ENCODE measurements around the gene GALNT10.

GALNT10 gene

DNA sequence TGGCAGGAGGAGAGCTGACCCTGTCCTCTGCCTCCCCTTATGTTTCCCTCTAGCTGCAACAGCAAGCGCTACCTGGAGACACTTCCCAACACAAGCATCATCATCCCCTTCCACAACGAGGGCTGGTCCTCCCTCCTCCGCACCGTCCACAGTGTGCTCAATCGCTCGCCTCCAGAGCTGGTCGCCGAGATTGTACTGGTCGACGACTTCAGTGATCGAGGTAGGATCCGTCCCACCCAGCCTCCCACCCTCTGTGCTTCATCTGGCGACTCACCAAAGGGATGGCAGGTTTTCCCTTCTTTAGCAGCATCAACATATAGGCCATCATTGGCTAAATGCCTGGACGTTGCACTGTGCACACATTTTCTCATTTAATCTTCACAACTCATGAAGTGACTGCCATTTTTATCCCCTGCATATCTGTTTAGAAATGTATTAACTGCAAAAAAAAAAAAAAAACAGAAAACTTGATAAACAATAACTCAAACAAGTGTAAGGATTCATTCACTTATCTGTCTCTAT, 139.0 kb downstream of the GALNT10 start:
- no peak for FAIRE-seq

DNA sequence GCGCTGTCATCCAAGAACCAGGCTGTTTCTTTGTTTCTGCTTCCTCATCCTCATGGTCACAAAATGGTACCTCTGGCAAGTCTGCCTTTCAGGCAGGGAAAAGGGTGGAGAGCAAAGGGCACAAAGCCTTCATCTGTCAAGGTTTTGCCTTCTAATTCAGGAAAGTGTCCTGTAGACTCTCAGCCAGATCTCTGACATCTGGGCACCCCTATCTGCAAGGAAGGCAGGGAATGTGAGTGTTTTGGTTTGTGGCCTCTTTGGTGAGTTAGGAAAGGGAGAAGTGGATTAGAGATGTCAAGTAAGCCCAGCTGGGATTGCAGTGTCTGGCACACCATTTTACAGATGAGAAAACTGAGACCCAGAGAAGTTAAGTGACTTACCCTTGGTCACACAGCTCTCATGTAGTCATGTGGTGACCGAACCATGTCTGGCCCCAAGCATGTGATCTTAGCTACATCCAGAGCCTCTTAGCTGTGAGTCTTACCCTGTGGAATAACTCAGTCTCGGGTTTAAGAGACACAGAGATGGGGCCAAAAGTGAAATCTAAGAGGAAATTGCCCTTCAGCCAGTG, 139.6 kb downstream of the GALNT10 start:
- FAIRE-seq: no peak

DNA sequence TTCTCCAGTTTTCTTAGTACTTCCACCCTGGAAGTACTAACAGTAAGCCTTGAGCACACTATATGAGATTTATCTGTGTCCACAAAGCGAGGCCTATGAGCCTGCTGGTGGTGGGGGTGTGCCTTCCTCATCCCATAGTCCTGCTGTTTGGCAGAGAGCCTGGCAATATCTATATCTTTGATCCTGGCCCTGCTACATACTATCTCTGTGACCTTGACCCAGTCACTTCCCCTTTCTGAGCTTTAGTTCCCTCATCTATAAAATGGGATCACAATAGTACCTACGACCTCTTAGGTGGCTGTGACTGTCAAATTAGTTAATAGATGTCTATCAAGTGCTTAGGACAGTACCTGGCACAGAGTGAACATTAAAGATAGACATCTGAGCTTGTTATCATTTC, 140.7 kb downstream of the GALNT10 start:
- FAIRE-seq: no peak

DNA sequence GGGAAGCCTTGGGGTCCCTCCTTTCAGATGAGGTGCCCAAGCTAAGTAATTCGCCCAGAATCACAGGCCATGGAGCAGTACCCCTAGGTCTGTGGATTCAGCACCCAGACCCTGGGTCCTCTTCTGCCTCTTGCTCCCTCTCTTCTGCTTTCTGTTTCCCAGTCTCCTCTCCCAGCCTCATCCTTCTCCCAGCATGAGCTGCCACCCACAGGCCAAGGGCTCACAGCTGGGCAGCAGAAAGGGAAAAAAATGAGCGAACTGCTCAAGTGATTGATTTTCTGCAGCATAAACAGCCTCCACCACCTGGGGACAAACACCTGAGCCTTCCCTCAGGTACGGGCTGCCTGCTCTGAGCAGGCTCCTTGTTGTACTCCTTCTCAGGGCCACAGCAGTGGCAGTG, 141.4 kb downstream of the GALNT10 start:
- no peak for FAIRE-seq

DNA sequence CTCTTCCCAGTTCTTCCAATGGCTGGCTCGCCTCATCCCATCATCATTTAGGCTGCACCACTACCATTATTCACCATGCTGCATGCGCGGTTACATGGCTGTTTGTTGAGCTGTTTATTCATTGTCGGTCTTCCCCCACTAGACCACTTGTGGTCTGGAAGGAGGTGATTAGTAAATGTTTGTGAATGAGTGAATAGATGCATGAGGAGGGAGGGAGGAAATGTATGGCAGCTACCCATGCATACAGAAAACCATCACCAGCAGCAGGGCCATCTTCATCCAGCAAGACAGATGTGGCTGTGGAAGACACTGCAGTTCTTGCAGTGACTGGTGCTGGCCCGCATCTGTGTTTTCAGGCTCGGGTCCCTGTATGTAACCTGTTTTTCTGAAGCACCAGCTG, 141.9 kb downstream of the GALNT10 start:
- no peak for FAIRE-seq

DNA sequence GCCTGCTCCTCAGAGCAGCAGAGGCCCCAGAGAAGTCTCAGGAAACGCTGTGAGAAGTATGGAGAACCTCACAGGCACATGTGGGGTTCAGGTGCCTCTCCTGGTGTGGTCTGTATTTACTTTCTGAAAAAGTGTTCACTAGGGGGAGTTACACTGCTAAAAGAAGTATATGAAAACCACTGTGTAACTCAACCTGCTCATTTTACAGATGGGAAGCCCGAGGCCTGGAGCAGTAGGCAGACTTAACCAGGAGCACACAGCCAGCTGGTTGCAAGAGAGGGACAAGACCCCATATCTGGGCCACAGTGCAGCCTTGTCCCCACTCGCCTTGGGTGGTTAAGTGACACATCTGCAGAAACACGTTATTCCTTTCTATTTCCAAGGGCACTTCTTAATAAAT, 142.5 kb downstream of the GALNT10 start:
- FAIRE-seq: no peak

DNA sequence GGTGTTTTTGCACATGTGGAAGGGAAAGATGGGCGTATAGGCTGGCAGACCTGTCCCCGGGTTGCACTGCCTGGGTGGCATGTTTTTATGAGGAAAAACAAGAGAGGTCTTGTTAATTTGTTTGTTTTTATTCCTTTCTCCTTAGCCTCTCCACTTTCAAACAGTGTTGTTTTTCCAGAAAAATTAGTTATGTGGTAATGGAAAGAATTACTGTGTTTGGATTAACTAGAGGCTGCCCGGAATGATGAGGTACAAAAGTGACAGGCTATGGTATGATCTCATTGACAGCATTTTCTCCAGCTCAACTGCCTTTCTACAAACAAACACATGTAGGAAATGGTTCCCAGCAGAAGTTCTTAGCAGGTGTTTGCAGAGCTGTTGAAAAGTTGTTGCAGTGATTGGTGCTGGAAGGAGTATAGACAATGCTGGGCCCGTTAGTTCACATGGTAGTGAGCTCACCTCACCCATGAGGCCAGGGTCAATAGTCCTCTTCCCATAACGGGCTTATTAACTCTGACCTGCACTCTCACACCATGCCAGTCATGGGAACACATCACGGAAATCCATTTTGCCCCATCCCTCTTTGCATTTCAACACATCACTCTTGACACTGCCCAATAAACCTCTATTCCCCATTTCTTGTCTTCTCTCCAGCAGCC, 144.0 kb downstream of the GALNT10 start:
- FAIRE-seq: no peak

DNA sequence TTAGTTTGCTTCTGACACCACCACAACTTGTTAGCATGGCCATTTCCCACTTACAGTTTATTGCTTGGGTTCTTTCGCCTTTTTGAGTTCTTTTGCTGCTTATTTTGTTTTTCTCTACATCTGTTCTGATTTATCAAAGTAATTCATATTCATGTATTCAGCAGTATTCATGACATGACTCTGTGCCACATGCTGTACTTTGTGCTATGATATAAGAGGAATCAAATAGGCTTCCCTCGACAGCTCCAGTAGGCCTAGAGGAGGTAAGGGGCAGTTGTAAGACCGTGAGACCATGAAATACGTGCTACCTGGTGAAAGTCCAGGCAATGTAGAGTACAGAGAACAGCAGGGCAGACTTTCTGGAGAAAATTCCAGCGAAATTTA, 144.5 kb downstream of the GALNT10 start:
- FAIRE-seq: no peak

DNA sequence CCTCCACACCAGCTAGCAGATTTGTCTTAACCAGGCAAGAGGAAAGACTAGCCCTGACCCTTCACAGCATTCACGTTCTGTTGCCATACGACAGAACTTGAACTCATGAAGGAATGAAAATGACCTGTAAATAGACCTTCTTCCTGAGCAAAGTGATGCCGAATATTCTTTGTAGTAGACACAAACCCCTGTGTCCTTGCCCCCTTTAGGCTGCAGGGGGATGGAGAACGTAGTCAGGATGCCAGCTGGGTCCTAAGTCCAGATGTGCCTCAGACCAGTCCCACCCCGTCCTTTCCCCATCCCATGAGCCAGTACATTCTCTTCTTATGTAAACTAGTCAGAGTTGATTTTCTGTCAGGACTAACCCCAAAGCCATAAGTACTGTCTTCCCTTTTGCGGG, 151.1 kb downstream of the GALNT10 start:
- FAIRE-seq: no peak

DNA sequence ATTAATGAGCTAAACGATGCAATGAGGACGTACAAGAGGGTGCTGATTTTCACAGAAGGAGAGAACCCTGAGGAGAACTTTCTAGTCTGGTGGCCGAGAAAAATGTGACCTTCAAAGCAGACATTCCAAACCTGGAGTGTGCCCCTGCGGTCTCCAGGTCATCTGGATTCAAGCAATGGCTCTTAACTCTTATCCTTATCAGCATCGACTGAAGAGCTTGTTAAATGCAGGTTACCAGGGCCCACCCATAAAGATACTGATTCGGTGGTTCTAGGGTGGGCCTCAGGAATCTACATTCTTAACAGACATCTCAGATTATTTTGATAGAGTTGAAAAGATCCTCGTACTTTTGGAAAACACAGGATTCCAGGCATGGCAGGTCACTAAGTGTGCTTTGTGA, 151.7 kb downstream of the GALNT10 start:
- FAIRE-seq: no peak

DNA sequence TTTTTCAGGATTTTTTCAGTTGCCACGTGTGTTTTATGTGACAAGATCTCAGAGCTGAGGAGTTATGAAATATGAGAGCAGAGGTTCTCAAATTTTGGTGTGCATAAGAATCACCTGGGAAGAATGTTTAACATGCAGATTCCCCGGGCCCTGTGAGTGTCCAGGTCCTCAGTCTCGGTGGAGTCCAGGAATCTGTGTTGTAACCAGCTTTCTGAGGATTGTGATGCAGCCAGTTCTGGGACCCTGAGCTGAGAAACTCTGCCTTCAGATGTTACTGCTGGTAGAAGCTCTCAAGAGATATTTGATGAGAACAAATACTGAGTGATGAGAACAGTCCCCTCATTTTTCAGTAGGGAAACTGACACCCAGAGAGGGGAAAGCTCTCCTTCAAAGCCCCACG, 152.4 kb downstream of the GALNT10 start:
- FAIRE-seq: no peak

DNA sequence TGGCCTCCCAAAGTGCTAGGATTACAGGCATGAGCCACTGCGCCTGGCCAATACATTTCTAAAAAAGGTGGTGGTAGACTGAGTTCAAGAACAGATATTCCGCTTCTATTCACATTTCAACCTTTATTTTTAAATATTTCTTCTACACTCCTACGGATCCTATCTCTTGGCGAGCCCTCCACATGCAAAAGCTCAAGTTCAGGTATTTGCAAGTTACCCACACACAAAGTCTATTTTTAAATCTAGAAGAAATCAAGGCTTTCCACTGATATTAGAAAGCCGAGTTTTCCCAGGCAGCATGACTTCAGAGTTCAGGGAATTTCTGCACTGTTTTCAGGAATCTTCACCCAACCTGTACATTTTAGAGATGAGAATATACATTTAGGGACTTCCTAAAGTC, 153.9 kb downstream of the GALNT10 start:
- no peak for FAIRE-seq

DNA sequence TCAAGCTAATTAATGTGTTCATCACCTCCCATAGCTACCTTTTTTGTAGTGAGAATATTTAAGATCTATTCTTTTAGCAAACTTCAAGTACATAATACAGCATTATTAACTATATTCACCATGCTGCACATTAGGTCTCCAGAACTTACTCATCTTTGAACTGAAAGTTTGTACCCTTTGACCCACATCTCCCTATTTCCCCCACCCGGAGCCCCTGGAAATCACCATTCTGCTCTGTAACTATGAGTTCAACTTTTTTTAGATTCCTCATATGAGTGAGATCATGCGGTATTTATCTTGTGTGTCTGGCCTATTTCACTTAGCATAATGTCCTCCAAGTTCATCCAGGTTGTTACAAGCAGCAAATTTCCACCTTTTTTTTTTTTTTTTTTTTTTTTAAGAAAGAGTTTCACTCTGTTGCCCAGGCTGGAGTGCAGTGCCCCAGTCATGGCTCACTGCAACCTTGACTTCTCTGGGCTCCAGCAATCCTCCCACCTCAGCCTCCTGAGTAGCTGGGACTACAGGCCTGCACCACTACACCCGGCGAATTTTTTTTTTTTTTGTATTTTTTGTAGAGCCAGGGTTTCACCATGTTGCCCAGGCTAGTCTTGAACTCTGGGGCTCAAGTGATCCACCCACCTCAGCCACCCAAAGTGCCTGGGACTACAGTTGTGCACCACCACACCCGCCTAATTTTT, 154.9 kb downstream of the GALNT10 start:
- no peak for FAIRE-seq

DNA sequence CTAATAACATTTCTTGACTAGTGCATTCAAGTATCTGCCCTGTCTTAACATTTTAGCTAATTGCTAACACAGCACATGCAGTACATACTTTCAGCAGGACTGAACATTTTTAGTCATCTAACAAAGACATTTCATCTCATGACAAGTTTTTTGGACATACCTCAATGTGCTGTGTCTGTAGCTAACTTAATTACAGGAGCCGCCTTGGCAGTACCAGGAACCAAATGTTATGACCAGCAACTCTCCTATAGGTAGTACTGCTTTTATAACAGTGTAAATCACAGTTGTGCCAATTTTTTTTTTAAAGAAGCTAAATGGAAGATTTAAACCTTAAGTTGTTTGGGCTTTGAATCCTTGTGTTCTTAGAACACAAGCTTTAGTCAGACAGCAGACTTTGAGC, 155.9 kb downstream of the GALNT10 start:
- no peak for FAIRE-seq

DNA sequence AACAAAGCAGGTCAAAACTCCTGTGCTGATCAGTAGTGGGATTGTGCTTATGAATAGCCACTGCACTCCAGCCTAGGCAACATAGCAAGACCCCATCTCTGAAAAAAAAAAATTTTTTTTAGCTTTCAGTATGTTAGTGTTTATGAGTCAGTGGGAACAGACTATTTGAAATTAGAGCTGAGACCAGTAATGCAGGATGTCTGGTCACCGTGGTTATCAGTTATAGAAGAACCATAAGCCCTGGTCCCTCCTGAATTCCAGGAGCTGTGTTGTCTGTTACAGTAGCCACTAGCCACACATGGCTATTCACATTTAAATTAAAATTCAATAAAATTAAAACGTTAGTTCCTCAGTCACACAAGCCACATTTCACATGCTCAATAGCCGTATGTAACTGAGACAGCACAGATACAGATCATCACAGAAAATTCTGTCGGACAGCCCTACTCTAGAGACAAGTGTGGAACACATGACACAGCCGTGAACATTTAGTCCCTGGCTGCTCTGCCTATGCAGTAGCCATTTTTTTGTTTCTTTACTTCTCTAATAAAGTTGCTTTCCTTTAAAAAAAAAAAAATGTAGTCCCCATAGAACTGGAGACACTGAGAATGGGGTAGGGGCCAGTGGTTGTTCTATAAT, 159.2 kb downstream of the GALNT10 start:
- no peak for FAIRE-seq

DNA sequence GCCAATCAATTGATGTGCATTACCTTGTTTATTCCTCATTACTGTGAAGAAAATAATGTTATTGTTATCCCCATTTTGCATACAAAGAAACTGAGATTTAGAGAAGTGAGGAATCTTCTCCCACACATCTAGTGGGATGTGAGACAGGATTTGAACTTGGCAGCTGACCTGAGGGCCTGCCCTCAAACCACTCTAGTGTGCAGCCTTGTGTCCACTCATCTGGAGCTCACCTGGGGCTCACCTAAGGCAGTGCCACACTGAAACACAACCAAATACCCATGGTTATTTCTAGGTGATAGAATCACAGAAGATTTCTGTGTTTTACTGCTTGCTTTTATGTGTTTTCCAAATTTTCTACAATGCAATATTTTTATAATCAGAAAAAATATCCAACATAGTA, 160.6 kb downstream of the GALNT10 start:
- FAIRE-seq: no peak

DNA sequence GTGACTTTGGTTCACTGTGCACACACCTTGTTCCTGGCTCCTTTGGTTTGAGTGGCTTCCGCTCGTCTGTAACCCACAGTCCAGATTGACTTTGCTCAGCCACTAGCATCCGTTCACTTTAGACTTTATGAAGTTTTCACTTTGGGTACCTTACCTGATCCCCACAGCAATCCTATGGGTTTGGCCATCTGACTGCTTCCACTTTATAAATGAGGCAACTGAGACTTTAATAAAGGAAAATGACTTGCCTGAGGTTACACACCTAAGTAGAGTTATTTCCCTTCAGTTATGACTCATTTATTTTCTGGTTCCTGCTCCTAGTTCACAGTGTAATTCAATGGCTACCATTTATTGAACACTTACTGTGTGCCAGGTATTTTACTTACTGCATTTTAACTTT, 161.0 kb downstream of the GALNT10 start:
- FAIRE-seq: no peak

DNA sequence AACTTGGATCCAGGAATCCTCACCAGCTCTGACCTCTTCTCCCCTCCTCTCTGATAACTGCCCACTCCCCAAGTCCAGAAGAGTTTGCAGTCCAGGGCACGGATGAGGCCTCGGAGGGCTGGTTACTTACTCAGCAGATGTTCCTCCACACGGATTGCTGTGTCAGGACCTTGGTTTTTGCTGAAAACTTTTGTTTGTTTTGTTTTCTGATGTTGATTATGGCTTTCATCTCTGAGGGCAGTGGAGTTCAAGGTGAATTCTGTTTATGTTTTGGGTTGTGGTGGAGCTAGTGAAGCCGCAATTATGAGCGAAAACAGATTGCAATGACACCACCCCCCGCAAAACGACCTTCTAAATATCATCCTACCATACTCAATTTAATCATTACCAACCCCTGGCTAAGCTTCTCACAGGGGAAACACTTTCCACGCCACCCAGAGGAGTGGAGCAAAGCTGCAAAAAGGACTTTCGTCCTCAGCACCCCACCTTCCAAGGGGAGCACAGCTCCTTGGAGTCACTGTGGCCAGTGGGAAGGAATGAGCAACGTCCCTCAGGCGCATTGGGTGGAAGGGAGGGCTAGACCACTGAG, 162.5 kb downstream of the GALNT10 start:
- no peak for FAIRE-seq

DNA sequence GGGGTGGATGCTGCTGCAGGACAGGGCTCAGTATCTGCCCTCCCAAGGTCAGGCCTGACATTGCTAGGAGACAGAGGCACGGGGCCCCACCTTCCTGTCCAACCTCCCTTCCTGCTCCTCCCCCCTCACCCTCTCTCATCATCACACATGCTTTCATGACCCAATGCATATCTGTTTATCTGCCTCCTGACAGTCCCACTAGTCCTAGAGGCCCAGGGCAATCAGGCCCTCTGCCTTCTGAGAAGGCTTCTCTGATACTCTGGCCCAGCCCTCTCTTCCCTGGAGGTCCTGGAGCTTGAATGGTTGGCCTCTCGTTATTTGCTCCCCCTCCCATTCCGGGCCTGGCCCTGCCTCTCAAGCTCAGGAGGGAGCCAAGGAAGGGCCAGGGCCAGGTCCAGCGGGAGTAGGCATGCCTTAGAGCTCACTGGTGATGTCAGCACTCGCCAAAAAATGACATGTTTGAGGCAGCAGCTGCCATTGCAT, 164.6 kb downstream of the GALNT10 start:
- FAIRE-seq: no peak

DNA sequence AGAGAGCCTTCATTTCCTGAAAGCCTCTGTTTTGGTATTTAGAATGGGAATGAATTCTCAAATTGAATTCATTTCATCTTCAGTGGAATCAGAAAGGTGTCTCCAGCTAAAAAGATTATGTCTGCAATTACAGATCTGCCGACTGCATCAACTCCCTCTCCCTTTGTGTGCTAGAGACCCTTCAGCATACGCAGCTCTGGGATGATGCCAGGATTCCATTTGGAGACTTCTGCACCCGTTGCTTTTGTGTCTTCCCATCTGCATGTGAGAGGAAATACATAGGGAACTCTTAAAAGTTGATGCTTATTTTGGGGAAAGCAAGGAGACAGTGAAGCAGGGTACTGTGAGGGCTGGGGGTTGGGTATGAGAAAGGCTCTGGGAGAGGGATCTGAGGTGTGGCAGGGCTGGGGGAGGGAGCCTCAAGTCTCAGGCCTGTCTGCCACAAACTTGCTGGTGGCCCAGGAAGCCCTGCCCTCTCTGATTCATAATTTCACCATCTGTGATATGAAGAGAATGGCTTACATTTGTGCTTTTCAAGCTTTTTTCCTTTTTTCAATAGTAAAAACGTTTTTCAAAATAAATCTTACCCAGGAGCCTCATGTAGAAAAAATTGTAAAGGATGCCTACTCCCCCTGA, 165.6 kb downstream of the GALNT10 start:
- no peak for FAIRE-seq

DNA sequence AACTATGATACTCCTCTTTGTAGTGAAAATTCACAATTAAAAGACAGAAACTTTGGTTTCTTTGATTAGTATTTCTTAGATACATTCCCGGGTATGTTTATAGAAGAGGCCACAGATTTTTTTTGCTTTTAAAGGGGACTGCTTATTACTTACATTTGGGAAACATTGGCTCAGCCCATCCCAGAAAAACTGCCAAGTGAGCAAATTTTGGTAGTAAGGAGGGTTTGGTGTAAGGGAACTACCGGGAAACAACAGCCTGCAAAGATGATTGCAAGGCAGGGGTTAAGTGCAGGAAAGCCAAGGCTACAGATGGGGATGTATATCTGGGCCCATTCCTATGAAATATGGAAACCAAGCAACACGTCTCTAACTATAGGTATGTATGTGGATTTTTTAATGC, 166.4 kb downstream of the GALNT10 start:
- FAIRE-seq: no peak

DNA sequence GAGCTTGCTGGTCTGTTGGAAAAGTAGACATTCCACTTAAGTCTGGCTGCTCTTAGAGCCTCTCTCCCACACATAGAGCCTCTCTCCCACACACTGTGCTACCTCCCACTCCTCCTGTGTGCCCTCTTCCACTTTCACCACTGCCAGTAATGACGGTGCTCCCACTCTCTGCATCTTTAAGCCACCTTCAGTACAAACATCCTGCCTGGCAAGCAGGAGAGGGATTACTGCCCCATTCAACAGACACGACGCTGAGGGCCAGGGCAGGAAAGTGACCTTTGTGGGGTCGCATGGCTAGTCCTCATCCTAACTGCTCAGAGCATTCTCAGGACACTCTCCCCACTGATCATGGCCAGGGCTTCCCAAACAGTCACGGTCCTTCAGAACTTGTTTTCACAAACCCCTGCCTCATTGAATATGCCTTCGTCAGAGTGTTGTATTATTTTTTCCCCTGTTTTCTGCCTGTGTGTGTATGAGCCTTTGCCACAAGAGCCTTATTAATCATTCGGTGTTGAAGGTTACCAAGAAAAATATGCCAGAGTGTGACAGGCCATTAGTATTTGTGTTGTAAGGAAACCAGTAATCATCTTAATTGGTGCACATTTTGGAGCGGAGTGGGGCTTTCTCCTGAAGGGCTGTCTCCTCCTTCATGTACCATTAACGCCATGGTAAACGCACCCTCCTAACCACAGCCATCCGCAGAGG, 168.1 kb downstream of the GALNT10 start:
- no peak for FAIRE-seq
